Thyroid gland (tissue), 4 donors: ENCODE results near the gene USP33.

Experiments
- CTCF ChIP-seq, 6 experiments: fragments of 200-600 bp in 3 of 6; fragments of 450-650 bp in 3 of 6; sonication (generic) in 3 of 6; IDR thresholded peaks; one replicate each; pipeline ENCODE4 v1.5.1; 2016 to 2019; ENCODE audit warnings: antibody characterized with exemption in 6 of 6, mild to moderate bottlenecking in 2 of 6, inconsistent platforms in 1 of 6, moderate library complexity in 1 of 6
- POLR2A ChIP-seq, 2 donors: fragments of 450-650 bp; IDR thresholded peaks; one replicate each; pipeline ENCODE4 v1.6.1; 2017; ENCODE audit warnings: antibody characterized with exemption in 2 of 2, mild to moderate bottlenecking in 2 of 2, moderate library complexity in 1 of 2

- TF ChIP-seq POLR2A (IDR thresholded peaks at IDR 0.05) (no peak), CTCF (IDR thresholded peaks at IDR 0.05) (no peak)
Measured at GRCh38 chr1:77744576-77744975, 15.1 kb downstream of the USP33 start.
